CMK (cell line): Measurements from ENCODE around the gene COL9A1.
A peak's percentile ranks its signal among the peaks of the same experiment; 100 is the strongest.
"Not testable (repeated sequence)": the region's sequence is repeated elsewhere in the genome, so short reads cannot be mapped to it uniquely, and the experiment has no call there.

ENCODE experiments used
- DNase-seq: peaks from one replicate; pipeline ENCODE4 v3.0.0-alpha.2; 2010; ENCODE audit warnings: low read depth

Gene COL9A1

GRCh38 chr6:70303034-70303525 is at the start of gene COL9A1:
COL9A1 (minus strand) TSS chr6:70303084; CDS start chr6:70302924, 160 bp downstream.
- no peak for DNase-seq

DNA sequence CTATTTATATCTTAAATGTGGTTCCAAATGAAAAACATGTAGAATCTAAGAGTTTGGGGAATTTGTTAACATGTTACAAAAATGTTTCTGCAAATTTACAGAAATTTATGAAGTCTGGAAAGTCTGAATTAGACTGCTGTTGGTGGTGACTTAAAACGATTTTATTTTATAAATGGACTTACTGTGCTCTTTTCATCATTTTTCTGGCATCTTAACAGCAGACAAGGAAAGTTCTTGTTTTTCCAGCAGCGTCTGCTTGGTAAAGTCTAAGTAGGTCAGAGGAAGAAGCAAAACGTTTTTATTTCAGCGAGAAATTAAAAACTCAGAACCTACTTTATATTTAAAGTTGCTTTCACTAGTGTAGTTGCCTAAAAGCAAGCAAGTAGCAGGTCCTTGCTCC is 48.6 kb upstream of the COL9A1 start:
- no peak for DNase-seq

DNA sequence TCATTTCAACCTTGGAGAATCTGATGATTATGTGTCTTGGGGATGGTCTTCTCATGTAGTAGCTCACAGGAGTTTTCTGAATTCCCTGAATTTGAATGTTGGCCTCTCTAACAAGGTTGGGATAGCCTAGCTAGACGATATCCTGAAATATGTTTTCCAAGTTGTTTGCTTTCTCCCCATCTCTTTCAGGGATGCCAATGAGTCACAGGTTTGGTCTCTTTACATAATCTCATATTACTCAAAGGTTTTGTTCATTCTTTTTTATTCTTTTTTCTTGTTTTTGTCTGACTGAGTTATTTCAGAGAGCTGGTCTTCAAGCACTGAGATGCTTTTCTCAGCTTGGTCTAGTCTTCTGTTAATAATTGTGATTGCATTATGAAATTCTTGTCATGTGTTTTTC is 42.7 kb upstream of the COL9A1 start:
- no peak for DNase-seq

- DNase-seq = no peak
Measured at GRCh38 chr6:70343313-70343712, 40.4 kb upstream of the COL9A1 start.

- DNase-seq = not testable (repeated sequence)
Measured at GRCh38 chr6:70339810-70340209, 36.9 kb upstream of the COL9A1 start.

GRCh38 chr6:70338775-70339174 is 35.9 kb upstream of the COL9A1 start:
- DNase-seq = no peak

DNA sequence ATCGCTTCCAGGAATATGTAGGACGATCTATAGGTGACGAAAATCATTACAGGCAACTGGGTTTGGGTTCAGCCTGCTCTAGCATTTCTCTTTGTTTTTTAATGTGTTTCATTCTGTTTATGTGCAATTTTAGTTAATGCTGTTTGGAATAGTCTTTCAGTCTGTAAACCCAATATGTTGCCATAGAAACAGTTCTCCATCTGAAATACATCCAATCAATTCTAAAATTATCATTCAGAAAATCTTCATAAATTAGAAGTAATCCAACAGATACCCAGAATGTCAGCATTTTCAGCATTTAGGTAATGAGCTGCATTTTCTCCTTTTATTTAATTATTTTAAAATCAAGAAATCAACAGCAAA is 34.8 kb upstream of the COL9A1 start:
- DNase-seq = no peak

DNA sequence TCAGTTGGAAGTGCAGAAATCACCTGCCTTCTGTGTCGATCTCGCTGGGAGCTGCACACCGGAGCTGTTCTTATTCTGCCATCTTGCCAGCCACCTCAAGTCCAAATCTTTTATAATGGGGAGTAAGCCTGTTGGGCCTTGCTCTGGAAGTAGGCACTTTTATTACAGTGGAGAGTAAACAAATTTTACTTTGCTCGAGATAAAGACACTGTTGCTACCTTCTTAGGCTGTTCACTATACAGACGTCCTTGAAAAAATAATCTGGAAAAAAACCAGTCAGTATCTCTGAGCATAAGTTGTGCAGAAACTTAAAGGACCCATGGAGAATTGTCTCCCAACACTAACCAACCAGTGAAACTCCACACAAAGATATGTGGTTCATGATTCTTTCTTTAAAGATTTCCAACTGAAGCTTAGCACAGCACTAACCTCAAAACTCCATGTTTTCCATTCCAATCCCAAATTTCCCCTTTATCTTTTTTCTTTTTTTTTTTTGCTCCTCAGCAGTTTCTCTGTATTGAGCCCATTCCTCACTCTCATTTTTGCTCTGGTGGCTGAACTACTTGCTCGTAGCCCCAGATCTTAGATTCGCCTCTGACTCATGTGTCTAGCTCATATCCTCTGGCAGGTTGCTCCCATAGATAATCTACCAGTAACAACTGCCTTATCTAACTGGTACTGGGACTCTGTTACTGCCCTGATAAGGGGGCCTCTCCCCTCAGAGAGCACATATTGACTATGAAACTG is 34.3 kb upstream of the COL9A1 start:
- peak; percentile 84 for DNase-seq

DNA sequence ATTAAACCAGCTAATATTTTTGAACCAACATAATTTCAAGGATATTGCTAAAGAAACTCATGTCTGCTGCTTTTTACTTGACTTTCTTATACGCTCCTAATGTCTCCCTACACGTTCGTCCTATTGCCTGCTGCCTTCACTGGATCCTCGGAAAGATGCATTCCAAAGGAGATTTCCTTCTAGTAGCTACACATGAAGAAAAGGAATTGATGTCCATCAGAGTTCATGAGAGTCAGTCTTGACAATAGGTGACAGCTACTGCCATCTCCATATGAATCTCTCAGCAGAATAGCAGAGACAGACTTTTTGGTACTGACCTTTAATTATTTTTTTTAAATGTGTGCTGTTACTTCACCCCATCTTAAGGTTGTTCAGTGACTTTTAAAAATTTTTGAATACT is 24.2 kb upstream of the COL9A1 start:
- DNase-seq = no peak

DNA sequence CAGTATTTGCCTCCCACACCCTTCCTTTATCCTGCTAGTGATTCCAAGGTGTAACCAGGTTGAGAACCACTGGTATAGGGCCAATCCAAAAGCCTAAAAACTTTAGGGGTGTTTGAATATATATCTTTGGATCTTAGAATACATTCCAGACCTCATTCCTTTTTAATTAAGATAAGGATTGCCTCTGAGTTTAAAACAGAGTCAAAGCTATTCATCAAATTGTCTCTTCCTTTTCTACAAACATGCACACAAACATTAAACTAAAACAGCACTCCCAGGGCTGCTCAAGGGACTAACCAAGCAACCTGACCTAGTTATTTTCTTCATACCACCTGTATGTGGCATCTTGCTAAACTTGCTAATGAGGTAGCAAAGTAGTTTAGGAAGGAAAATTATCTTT is 22.1 kb upstream of the COL9A1 start:
- no peak for DNase-seq

GRCh38 chr6:70317799-70318198 is 14.9 kb upstream of the COL9A1 start:
- not testable (repeated sequence) for DNase-seq

DNA sequence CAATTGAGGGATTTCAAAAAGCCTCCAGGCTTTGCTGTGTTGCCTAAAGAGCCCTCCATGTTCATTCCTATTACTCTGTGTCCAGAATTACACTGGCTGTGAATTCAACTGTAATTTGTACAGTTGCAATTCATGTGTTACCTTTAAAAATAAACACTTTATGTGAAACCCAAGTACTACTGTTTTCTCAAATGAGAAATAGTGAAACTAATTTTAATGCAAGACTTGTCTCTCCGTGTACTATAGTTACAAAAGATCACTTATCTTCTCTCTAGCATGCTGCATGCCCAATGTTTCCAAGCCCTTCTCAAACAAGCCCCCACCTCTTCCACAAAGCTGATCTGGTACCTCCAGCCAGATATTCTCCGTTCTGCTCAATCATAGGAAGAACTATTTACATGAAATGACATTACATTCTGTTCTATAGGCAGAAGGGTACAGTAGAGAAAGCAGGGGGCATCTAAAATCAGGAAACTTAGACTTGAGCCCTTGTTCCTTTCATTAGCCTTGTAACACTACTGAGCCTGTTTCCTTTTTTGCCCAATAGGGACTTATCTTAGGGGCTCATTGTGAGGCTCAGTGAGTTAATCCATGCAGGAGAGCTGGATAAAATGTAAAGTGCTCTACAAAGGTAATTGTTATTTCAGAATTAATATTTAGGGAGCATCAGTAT is 12.3 kb upstream of the COL9A1 start:
- DNase-seq = no peak

DNA sequence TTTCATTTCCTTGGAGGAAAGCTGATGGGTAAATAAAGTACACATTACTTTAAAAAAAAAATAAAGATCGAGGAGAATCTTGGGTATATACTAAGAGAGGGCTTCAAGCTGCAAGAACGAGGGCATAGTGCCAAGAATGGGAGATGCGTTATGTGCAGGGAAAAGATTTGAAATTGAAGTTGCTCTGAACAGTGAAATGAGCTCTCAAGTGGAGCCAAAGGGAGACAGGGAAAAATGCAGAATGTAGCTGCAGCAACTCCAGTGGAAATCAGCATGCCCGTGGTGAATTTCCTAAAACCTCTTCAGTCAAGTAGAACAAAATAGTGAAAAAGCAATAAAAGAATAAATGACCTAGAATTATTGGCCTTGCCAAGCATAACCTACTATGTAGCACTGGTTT is 11.4 kb upstream of the COL9A1 start:
- DNase-seq = no peak

DNA sequence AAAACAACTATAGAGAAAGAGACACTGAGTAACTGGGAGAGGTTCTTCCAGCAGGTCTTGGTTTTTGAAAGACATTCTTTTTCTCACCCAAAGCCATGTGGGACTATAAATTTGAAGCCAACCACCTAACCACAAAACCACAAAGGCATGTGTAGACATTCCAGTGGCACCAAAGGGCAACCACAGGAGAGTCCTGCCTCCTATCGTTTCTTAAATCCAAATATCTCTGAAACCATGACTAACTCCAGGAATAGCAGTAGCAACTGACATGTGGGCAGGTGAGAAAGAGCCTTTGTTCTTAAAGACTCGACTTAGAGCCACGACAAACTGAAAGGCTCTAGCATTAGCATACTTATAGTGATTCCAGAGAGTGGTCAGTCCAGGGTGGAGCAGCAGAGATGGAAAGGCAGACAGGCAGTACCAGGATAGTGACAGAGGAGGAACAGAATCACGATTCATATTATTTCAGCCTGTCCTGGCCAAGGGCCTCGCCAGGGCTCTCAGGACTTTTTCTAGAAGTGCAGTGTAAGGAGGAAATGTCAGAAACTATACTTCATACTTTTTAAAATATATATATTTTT is 9.4 kb upstream of the COL9A1 start:
- DNase-seq = no peak

DNA sequence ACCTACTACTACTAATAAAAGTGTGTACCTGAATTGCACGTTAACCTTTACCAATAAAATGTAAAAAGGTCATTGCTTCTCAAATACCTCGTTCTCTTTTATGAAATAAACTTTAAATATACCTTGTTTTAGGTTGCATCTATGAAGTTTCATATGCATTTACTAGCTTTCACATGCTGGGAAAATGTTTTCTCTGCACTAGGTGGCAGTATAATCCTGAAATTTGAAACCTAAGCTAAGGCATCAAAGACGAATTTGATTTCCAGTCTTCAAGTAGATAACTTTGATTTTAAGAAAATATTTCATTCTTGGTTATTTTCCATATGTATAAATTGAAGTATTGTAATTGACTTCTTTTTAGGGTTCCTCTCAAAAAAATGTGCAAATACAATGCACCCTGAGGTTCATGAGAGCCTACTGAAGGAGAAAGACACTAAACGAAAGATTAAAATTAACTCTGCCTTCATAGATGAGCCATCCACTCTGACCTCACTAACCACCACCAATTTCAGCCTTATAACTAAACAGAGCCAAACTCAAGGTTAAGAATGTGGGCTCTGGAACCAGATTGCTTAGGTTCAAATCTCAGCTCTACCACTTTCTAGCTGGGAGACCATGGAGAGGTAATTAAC is 7.3 kb upstream of the COL9A1 start:
- no peak for DNase-seq

DNA sequence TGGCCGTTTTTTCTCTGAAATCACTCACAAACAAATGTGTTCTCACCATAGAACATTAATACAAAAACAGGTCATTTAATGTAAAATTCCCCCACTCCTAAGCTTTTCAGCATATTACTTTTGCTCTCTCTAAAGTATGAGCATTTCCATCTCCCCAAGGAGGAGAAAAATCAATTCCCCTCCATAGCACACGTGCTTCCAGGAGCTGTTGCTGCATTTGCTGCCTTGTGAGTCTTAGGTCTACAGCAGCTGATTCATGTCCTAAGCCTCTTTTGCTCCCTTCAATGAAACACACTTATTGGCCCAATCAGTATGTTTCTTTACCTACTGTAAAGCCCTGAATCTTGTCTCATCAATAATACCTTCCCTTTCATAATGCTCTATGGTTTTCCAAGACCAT is 6.4 kb upstream of the COL9A1 start:
- DNase-seq = no peak

DNA sequence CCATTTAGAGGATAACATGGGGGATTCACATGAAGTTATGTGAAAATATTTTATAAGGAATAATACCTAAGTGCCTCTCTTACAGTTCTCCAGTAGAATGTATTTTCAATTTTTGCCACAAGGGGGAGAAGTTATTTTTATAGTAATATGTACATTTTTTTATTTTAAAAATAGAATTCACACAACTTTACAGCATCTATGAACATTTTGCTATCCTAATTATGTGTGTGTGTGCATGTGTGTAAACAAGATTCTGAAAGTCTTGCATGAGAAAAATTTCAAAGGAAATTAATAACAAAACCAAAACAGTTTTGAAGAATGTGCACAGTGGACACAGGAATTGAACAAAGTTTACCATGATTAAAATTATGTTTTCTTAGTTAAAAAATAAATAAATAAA is 5.3 kb upstream of the COL9A1 start:
- not testable (repeated sequence) for DNase-seq

GRCh38 chr6:70307008-70307407 is 4.1 kb upstream of the COL9A1 start:
- DNase-seq = no peak

DNA sequence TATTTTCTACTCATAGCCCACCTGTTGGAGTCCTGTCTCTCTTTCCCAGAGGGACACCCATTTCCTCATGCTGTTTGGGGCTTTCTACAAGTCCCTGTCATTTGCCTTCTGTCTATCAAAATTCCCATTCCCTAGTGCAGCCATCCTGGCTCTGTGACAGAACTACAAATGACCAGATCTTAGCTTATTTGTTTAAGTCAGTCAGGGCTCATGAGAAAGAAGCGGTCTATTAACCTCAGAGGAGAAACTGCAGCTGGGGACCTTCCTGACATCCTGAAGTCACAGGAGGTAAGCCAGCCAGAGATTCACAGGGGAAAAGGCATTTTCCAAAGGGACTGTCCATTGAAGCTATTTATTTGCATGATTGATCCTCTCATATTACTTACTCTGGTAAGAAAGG is 1.7 kb upstream of the COL9A1 start:
- no peak for DNase-seq

GRCh38 chr6:70299456-70299855 is 3.4 kb downstream of the COL9A1 start:
- no peak for DNase-seq

GRCh38 chr6:70298068-70298467 is 4.8 kb downstream of the COL9A1 start:
- no peak for DNase-seq

DNA sequence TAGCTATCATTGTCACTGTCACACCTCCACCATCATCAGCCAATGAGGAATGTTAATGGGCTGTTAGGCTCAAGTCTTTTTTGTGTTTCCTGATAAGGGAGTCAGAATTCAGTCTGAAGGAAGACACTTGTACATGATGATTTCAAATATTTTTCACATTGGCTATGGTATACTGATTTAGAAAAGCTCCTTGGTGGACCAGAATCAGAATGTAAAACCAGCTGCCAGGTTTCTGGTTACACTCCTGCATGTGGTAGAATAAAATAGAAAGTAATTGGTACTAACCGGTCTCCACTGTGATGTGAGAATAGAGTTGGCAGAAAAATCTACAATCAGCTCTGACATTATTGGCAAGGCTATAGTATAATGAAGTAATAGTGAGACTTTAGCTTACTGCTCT is 10.7 kb downstream of the COL9A1 start:
- no peak for DNase-seq

- DNase-seq = no peak
Measured at GRCh38 chr6:70289299-70289698, 13.6 kb downstream of the COL9A1 start.
